Progenitor cell of endocrine pancreas (in vitro differentiated cells): ENCODE data around the gene FABP1. TPM values are rescaled to one million over a fixed set of nuclear protein-coding genes. Genes with fewer than 3 reads are reported as not detected.

ENCODE experiments used
- DNase-seq: peaks from one replicate; pipeline ENCODE4 v3.0.0; 2021; ENCODE audit warnings: low spot score; ENCODE audit not compliant: unreplicated experiment
- H3K27ac Mint-ChIP-seq: 2 replicates; pipeline ENCODE4 v1.8.0; 2021; ENCODE audit warnings: mild to moderate bottlenecking, moderate library complexity, mixed read lengths
- H3K27me3 Mint-ChIP-seq: 2 replicates; pipeline ENCODE4 v1.8.0; 2021; ENCODE audit warnings: mixed read lengths
- H3K36me3 Mint-ChIP-seq: 2 replicates; pipeline ENCODE4 v1.8.0; 2022; ENCODE audit warnings: mixed read lengths; ENCODE audit not compliant: insufficient read depth
- H3K4me1 Mint-ChIP-seq: 2 replicates; pipeline ENCODE4 v1.8.0; 2021; ENCODE audit warnings: low read depth, mixed read lengths
- H3K4me3 Mint-ChIP-seq: 2 replicates; pipeline ENCODE4 v1.8.0; 2021; ENCODE audit warnings: low read depth, mild to moderate bottlenecking, moderate library complexity, mixed read lengths
- H3K9me3 Mint-ChIP-seq: 2 replicates; pipeline ENCODE4 v1.8.0; 2021; ENCODE audit warnings: low read depth, mixed read lengths
- CTCF ChIP-seq: fragments of 200-600 bp; sonication (generic); IDR thresholded peaks from one replicate; pipeline ENCODE4 v1.5.0; 2021; ENCODE audit warnings: antibody characterized with exemption, mild to moderate bottlenecking; ENCODE audit not compliant: unreplicated experiment
- total RNA-seq: library from RNA; stranded (reverse); gene quantifications from 2 replicates; pipeline ENCODE4 v1.2.1, GENCODE V29; 2021

Gene FABP1
- total RNA-seq, 1 donor from 2014 or later = 4.5 TPM

GRCh38 chr2:88170472-88170892, 42.6 kb upstream of the FABP1 start:
- H3K4me3 Mint-ChIP-seq = peak overlapping the region; percentile 81
- H3K9me3 Mint-ChIP-seq = peaks cover 5% of the 10 kb centered on the region
- no peaks in the 10 kb centered on the region for H3K4me1 Mint-ChIP-seq
- H3K27ac Mint-ChIP-seq = peak overlapping the region; percentile 95
- H3K27me3 Mint-ChIP-seq = no peaks in the 10 kb centered on the region
- no peak for DNase-seq
- TF ChIP-seq CTCF = peak; percentile 38
- H3K36me3 Mint-ChIP-seq = peaks cover 3% of the 10 kb centered on the region

- peak overlapping the region; percentile 38 for H3K4me3 Mint-ChIP-seq
- TF ChIP-seq CTCF = no peak
- peaks cover 2% of the 10 kb centered on the region for H3K36me3 Mint-ChIP-seq
Measured at GRCh38 chr2:88168386-88168785, 40.5 kb upstream of the FABP1 start.

GRCh38 chr2:88167740-88168139, 39.9 kb upstream of the FABP1 start:
- Mint-ChIP-seq H3K27me3 (peaks cover 6% of the 10 kb centered on the region), H3K4me3 (no peak overlapping the region), H3K36me3 (peaks cover 2% of the 10 kb centered on the region), H3K27ac (no peak overlapping the region), H3K4me1 (no peaks in the 10 kb centered on the region), H3K9me3 (peaks cover 5% of the 10 kb centered on the region)
- DNase-seq = no peak
- no peak for TF ChIP-seq CTCF

More at GRCh38 chr2:88168386-88168785, 40.5 kb upstream of the FABP1 start:
- H3K4me1 Mint-ChIP-seq = no peaks in the 10 kb centered on the region
- no peak for DNase-seq
- no peak overlapping the region for H3K27ac Mint-ChIP-seq
- peaks cover 6% of the 10 kb centered on the region for H3K27me3 Mint-ChIP-seq
- H3K9me3 Mint-ChIP-seq = peaks cover 5% of the 10 kb centered on the region

GRCh38 chr2:88165332-88166003, 37.6 kb upstream of the FABP1 start:
- no peak for DNase-seq
- Mint-ChIP-seq H3K27me3 (peaks cover 6% of the 10 kb centered on the region), H3K4me3 (no peak overlapping the region), H3K36me3 (peaks cover 2% of the 10 kb centered on the region), H3K4me1 (no peaks in the 10 kb centered on the region), H3K9me3 (peaks cover 5% of the 10 kb centered on the region), H3K27ac (no peak overlapping the region)
- TF ChIP-seq CTCF = no peak

GRCh38 chr2:88161446-88162244, 33.8 kb upstream of the FABP1 start:
- no peaks in the 10 kb centered on the region for H3K36me3 Mint-ChIP-seq
- peaks cover 6% of the 10 kb centered on the region for H3K27me3 Mint-ChIP-seq
- H3K4me3 Mint-ChIP-seq = no peak overlapping the region
- no peak overlapping the region for H3K27ac Mint-ChIP-seq
- no peak for TF ChIP-seq CTCF
- H3K9me3 Mint-ChIP-seq = no peaks in the 10 kb centered on the region
- no peaks in the 10 kb centered on the region for H3K4me1 Mint-ChIP-seq
- DNase-seq = no peak
